OCI-LY7 (cell line): Measurements from ENCODE around the gene MRPL18. TPM values are rescaled to one million over a fixed set of nuclear protein-coding genes. Genes with fewer than 3 reads are reported as not detected.

Experiments used
- BruUV-seq: library from RNA; stranded (reverse); fragments of 400-500 nt; replicated peaks from 2 replicates; lab custom pipeline; 2021; lab: Mats Ljungman, UMichigan
- CTCF ChIA-PET: fragments of 300-600 bp; sonication (Branson Sonifier 250); formaldehyde crosslinking; loops from one replicate; lab custom pipeline; 2022; ENCODE audit warnings: antibody characterized with exemption; ENCODE audit not compliant: unreplicated experiment; lab: Charles Lee
- POLR2A ChIA-PET: fragments of 300-600 bp; sonication (Branson Sonifier 250); formaldehyde crosslinking; loops from one replicate; lab custom pipeline; 2022; ENCODE audit warnings: antibody characterized with exemption; lab: Charles Lee
- DNase-seq: peaks from one replicate; pipeline ENCODE4 v3.0.0-alpha.2; 2015; ENCODE audit warnings: low spot score
- H2AFZ ChIP-seq: fragments of 200-600 bp; sonication (generic), shearing (Covaris generic); 2 replicates; pipeline ENCODE4 v1.6.1; 2014; ENCODE audit warnings: mild to moderate bottlenecking, antibody characterized with exemption, low read length, moderate library complexity
- H3K27ac ChIP-seq: fragments of 200-600 bp; sonication (generic); 2 replicates; pipeline ENCODE4 v1.5.1; 2014; ENCODE audit warnings: mixed run types, low read depth, mild to moderate bottlenecking, moderate library complexity, low read length, inconsistent platforms; ENCODE audit not compliant: poor library complexity, severe bottlenecking
- H3K36me3 ChIP-seq: fragments of 200-600 bp; sonication (generic); 2 replicates; pipeline ENCODE4 v1.6.1; 2014; ENCODE audit warnings: mild to moderate bottlenecking, antibody characterized with exemption, low read length, moderate library complexity, mixed read lengths; ENCODE audit not compliant: insufficient read depth
- H3K4me1 ChIP-seq: fragments of 200-600 bp; sonication (generic); 2 replicates; pipeline ENCODE4 v1.5.1; 2014; ENCODE audit warnings: mild to moderate bottlenecking, low read length; ENCODE audit not compliant: insufficient read depth, poor library complexity, severe bottlenecking
- H3K4me2 ChIP-seq: fragments of 200-600 bp; sonication (generic); 2 replicates; pipeline ENCODE4 v1.6.1; 2014; ENCODE audit warnings: mild to moderate bottlenecking, low read length
- H3K4me3 ChIP-seq: fragments of 200-600 bp; sonication (generic); 2 replicates; pipeline ENCODE4 v1.5.1; 2014; ENCODE audit warnings: mild to moderate bottlenecking, low read depth, low read length; ENCODE audit not compliant: poor library complexity, severe bottlenecking
- H3K79me2 ChIP-seq: fragments of 200-600 bp; sonication (generic); 2 replicates; pipeline ENCODE4 v1.6.1; 2016; ENCODE audit warnings: low read depth, mild to moderate bottlenecking, low read length, moderate library complexity, mixed read lengths; ENCODE audit not compliant: insufficient read depth
- H3K9me2 ChIP-seq: fragments of 200-600 bp; sonication (generic); 2 replicates; pipeline ENCODE4 v1.6.1; 2016; ENCODE audit warnings: mild to moderate bottlenecking, low read length, mixed read lengths; ENCODE audit not compliant: insufficient read depth
- H3K9me3 ChIP-seq: fragments of 200-600 bp; sonication (generic); 2 replicates; pipeline ENCODE4 v1.6.1; 2014; ENCODE audit warnings: mild to moderate bottlenecking, mixed run types, low read length, mixed read lengths
- H4K20me1 ChIP-seq: fragments of 200-600 bp; sonication (generic); 2 replicates; pipeline ENCODE4 v1.6.1; 2014; ENCODE audit warnings: mild to moderate bottlenecking, antibody characterized with exemption, low read length, moderate library complexity, mixed read lengths; ENCODE audit not compliant: insufficient read depth
- CTCF ChIP-seq: fragments of 200-600 bp; sonication (generic); conservative IDR thresholded peaks from 2 replicates; pipeline ENCODE4 v1.5.1; 2014; ENCODE audit warnings: mild to moderate bottlenecking, antibody characterized with exemption, low read length, moderate library complexity, mixed read lengths
- EZH2phosphoT487 ChIP-seq: fragments of 200-600 bp; sonication (generic); IDR thresholded peaks from 2 replicates; pipeline ENCODE4 v1.6.1; 2018; ENCODE audit warnings: low read depth, borderline replicate concordance, mild to moderate bottlenecking, mixed run types, antibody characterized with exemption, low read length, moderate library complexity, mixed read lengths
- intact Hi-C: fragments of 100-400 bp; cut with micrococcal nuclease; formaldehyde crosslinking; loops from one replicate; pipeline ENCODE4 v1.10.0; 2022; ENCODE audit not compliant: unreplicated experiment
- total RNA-seq, 2 experiments: library from RNA; depleted of rRNA in 1 of 2; stranded (reverse); fragments of >200 nt in 1 of 2; shearing (Covaris generic) in 1 of 2; gene quantifications; 2 replicates each; pipeline ENCODE4 v1.2.3, GENCODE V29; 2014 to 2022

Gene MRPL18
- total RNA-seq, 2 experiments from 2014 or later = 117 to 128 TPM

- POLR2A ChIA-PET = interaction anchor here (0.5 to 1.3 kb wide), 5 partner anchors 13 to 48 kb away, joined by 3 to 4 read pairs (median 3); partner anchors contain the start of genes ACAT2 and MRPL18
- H3K4me3 ChIP-seq = no peak overlapping the region
- H3K9me2 ChIP-seq = no peaks in the 10 kb centered on the region
- no peak overlapping the region for H3K27ac ChIP-seq
- no peak overlapping the region for H3K4me2 ChIP-seq
- BruUV-seq = no TSS peak
- H3K9me3 ChIP-seq = no peaks in the 10 kb centered on the region
- no peak for TF ChIP-seq CTCF
- TF ChIP-seq EZH2phosphoT487 = no peak
- H3K36me3 ChIP-seq = peaks cover 100% of the 10 kb centered on the region
- no peak for DNase-seq
- H3K4me1 ChIP-seq = no peaks in the 10 kb centered on the region
- CTCF ChIA-PET = no interaction called here
- H3K79me2 ChIP-seq = peaks cover 18% of the 10 kb centered on the region; the same call in 1 of the 2 replicates
- no peak overlapping the region for H2AFZ ChIP-seq
- peaks cover 24% of the 10 kb centered on the region for H4K20me1 ChIP-seq
- intact Hi-C loops = no loop called here
Measured at GRCh38 chr6:159777240-159777904, 12.9 kb upstream of the MRPL18 start.

GRCh38 chr6:159778131-159778530 is 12.1 kb upstream of the MRPL18 start:
- Histone ChIP-seq H3K36me3 (peaks cover 100% of the 10 kb centered on the region), H2AFZ (no peak overlapping the region), H3K79me2 (peaks cover 25% of the 10 kb centered on the region; the same call in 1 of the 2 replicates), H3K9me3 (no peaks in the 10 kb centered on the region), H3K4me2 (no peak overlapping the region), H4K20me1 (peaks cover 31% of the 10 kb centered on the region), H3K27ac (no peak overlapping the region), H3K4me1 (no peaks in the 10 kb centered on the region), H3K4me3 (no peak overlapping the region), H3K9me2 (no peaks in the 10 kb centered on the region)
- BruUV-seq = no TSS peak
- no peak for TF ChIP-seq EZH2phosphoT487
- no peak for TF ChIP-seq CTCF
- CTCF ChIA-PET = no interaction called here
- POLR2A ChIA-PET = interaction anchor here (1.3 kb wide), 1 partner anchor 12 kb away, joined by 4 read pairs; the partner anchor contains the start of gene MRPL18
- DNase-seq = no peak
- intact Hi-C loops = no loop called here

GRCh38 chr6:159778542-159779103 is 11.6 kb upstream of the MRPL18 start:
- no peak for TF ChIP-seq EZH2phosphoT487
- no peak for TF ChIP-seq CTCF
- Histone ChIP-seq H3K79me2 (peaks cover 30% of the 10 kb centered on the region; the same call in 1 of the 2 replicates), H3K27ac (no peak overlapping the region), H3K4me1 (no peaks in the 10 kb centered on the region), H4K20me1 (peaks cover 34% of the 10 kb centered on the region), H3K4me2 (no peak overlapping the region), H3K9me2 (no peaks in the 10 kb centered on the region), H2AFZ (no peak overlapping the region), H3K9me3 (no peaks in the 10 kb centered on the region), H3K4me3 (no peak overlapping the region), H3K36me3 (peaks cover 100% of the 10 kb centered on the region)
- DNase-seq = no peak
- intact Hi-C loops = no loop called here
- ChIA-PET POLR2A (no interaction called here), CTCF (no interaction called here)
- BruUV-seq = TSS peak; percentile 68
